ENCODE results near the gene ADCK1.
"Not testable (repeated sequence)": the region's sequence is repeated elsewhere in the genome, so short reads cannot be mapped to it uniquely, and the experiment has no call there.

The ADCK1 gene

GRCh38 chr14:77908847-77909246 is 108.9 kb downstream of the ADCK1 start:
- DNase-seq, result no peak

GRCh38 chr14:77909911-77910310 is 110.0 kb downstream of the ADCK1 start:
- no peak for DNase-seq

GRCh38 chr14:77910506-77910905 is 110.6 kb downstream of the ADCK1 start:
- DNase-seq, result no peak

- no peak for DNase-seq
Observed at GRCh38 chr14:77911356-77911755, 111.4 kb downstream of the ADCK1 start.

- DNase-seq, result no peak
Observed at GRCh38 chr14:77912754-77913556, 113.0 kb downstream of the ADCK1 start.

GRCh38 chr14:77914073-77914721 is 114.3 kb downstream of the ADCK1 start:
- no peak for DNase-seq

- DNase-seq, result not testable (repeated sequence)
Observed at GRCh38 chr14:77915390-77915789, 115.5 kb downstream of the ADCK1 start.

- DNase-seq, result no peak
Observed at GRCh38 chr14:77917491-77918201, 117.7 kb downstream of the ADCK1 start.

- peak; percentile 53 to 63 for DNase-seq
Observed at GRCh38 chr14:77918448-77918847, 118.5 kb downstream of the ADCK1 start.

- no peak for DNase-seq
Observed at GRCh38 chr14:77920312-77920711, 120.4 kb downstream of the ADCK1 start.

- no peak for DNase-seq
Observed at GRCh38 chr14:77921818-77922217, 121.9 kb downstream of the ADCK1 start.

- DNase-seq, result no peak
Observed at GRCh38 chr14:77923131-77923936, 123.4 kb downstream of the ADCK1 start.

GRCh38 chr14:77924141-77924948 is 124.4 kb downstream of the ADCK1 start:
- DNase-seq, result no peak

GRCh38 chr14:77926942-77927341 is 127.0 kb downstream of the ADCK1 start:
- DNase-seq, result no peak

GRCh38 chr14:77931441-77931840 is 131.5 kb downstream of the ADCK1 start:
- no peak for DNase-seq

- no peak for DNase-seq
Observed at GRCh38 chr14:77936138-77936639, 136.3 kb downstream of the ADCK1 start.

- DNase-seq, result no peak
Observed at GRCh38 chr14:77947372-77947771, 147.5 kb downstream of the ADCK1 start.

GRCh38 chr14:77950371-77951063 is 150.6 kb downstream of the ADCK1 start:
- no peak for DNase-seq

- no peak for DNase-seq
Observed at GRCh38 chr14:77955816-77956484, 156.0 kb downstream of the ADCK1 start.

GRCh38 chr14:77959686-77960085 is 159.8 kb downstream of the ADCK1 start:
- DNase-seq, result not testable (repeated sequence)
